Fibroblast of lung (primary cell): ENCODE data around the gene ANKRD33. TPM values are rescaled to one million over a fixed set of nuclear protein-coding genes. Genes with fewer than 3 reads are reported as not detected.

ENCODE experiments used
- DNase-seq, 2 donors: peaks; one replicate each; pipeline versions ENCODE4 v3.0.0 to v3.0.0-alpha.2; 2010; ENCODE audit warnings: low read depth in 2 of 2
- H2AFZ ChIP-seq: 2 replicates; pipeline ENCODE4 v1.5.1; 2012; ENCODE audit warnings: low read length, control low read depth, inconsistent platforms
- H3K27ac ChIP-seq: 2 replicates; pipeline ENCODE4 v1.5.1; 2011; ENCODE audit warnings: low read length, control low read depth; ENCODE audit not compliant: insufficient read depth
- H3K27me3 ChIP-seq: 2 replicates; pipeline ENCODE4 v1.5.1; 2011; ENCODE audit warnings: mild to moderate bottlenecking, low read length; ENCODE audit not compliant: control insufficient read depth, insufficient read depth
- H3K36me3 ChIP-seq: 2 replicates; pipeline ENCODE4 v1.5.1; 2011; ENCODE audit warnings: low read length; ENCODE audit not compliant: control insufficient read depth, insufficient read depth
- H3K4me1 ChIP-seq: 2 replicates; pipeline ENCODE4 v1.5.1; 2011; ENCODE audit warnings: low read length; ENCODE audit not compliant: control insufficient read depth, insufficient read depth; ENCODE audit errors: extremely low read depth
- H3K4me2 ChIP-seq: 2 replicates; pipeline ENCODE4 v1.5.1; 2011; ENCODE audit warnings: low read length, control low read depth; ENCODE audit not compliant: insufficient read depth; ENCODE audit errors: extremely low read depth
- H3K4me3 ChIP-seq, 4 experiments: fragments of 200-600 bp in 1 of 4; sonication (generic) in 1 of 4; replicated peaks in 1 of 4; 2 replicates each; pipeline ENCODE4 v1.5.1; 2011 to 2016; ENCODE audit warnings: low read length in 4 of 4, low read depth in 3 of 4, mild to moderate bottlenecking in 3 of 4, control low read depth in 2 of 4, inconsistent platforms in 1 of 4, mixed read lengths in 1 of 4; ENCODE audit not compliant: insufficient read depth in 1 of 4; ENCODE audit errors: control extremely low read depth in 1 of 4
- H3K79me2 ChIP-seq: 2 replicates; pipeline ENCODE4 v1.5.1; 2012; ENCODE audit warnings: mild to moderate bottlenecking, low read length, inconsistent platforms; ENCODE audit not compliant: control insufficient read depth, insufficient read depth
- H3K9ac ChIP-seq: 2 replicates; pipeline ENCODE4 v1.5.1; 2011; ENCODE audit warnings: mild to moderate bottlenecking, low read length, control low read depth; ENCODE audit not compliant: insufficient read depth
- H3K9me3 ChIP-seq: 2 replicates; pipeline ENCODE4 v1.5.1; 2012; ENCODE audit warnings: low read depth, low read length; ENCODE audit not compliant: control insufficient read depth, insufficient read depth
- H4K20me1 ChIP-seq: 2 replicates; pipeline ENCODE4 v1.5.1; 2011; ENCODE audit warnings: low read length; ENCODE audit not compliant: control insufficient read depth, insufficient read depth; ENCODE audit errors: extremely low read depth
- CTCF ChIP-seq, 2 donors: IDR thresholded peaks in 1 of 2; conservative IDR thresholded peaks in 1 of 2; 1 replicate in 1 of 2; 2 replicates in 1 of 2; pipeline ENCODE4 v1.5.1; 2011 to 2012; ENCODE audit warnings: low read length in 2 of 2, control low read depth in 1 of 2, inconsistent platforms in 1 of 2, low read depth in 1 of 2, mild to moderate bottlenecking in 1 of 2
- EZH2 ChIP-seq: IDR thresholded peaks from 2 replicates; pipeline ENCODE4 v1.5.1; 2012; ENCODE audit warnings: low read length, control low read depth, mild to moderate bottlenecking; ENCODE audit errors: missing control alignments
- polyA plus RNA-seq, 2 donors: library from polyadenylated mRNA; depleted of rRNA in 1 of 2; stranded (reverse) in 1 of 2; unstranded in 1 of 2; fragments of >200 nt; gene quantifications; 2 replicates each; pipeline ENCODE4 v1.2.1, GENCODE V29; 2011 to 2012; ENCODE audit warnings: missing spikeins in 1 of 2
- total RNA-seq: library from RNA; depleted of rRNA; stranded (reverse); fragments of >200 nt; gene quantifications from 2 replicates; pipeline ENCODE4 v1.2.1, GENCODE V29; 2014

ANKRD33 gene
- total and polyA plus RNA-seq, 2 donors (not counting 1 experiment from before 2014, with no cell fraction given): under 0.01 TPM; not detected in 1

- Histone ChIP-seq H3K27ac (peak overlapping the region; percentile 50), H3K9ac (no peak overlapping the region), H3K4me2 (peak overlapping the region; percentile 8), H3K4me1 (peaks cover 4% of the 10 kb centered on the region), H3K36me3 (no peaks in the 10 kb centered on the region), H4K20me1 (no peaks in the 10 kb centered on the region), H3K4me3 (no peak overlapping the region), H2AFZ (no peak overlapping the region), H3K27me3 (no peaks in the 10 kb centered on the region), H3K9me3 (no peaks in the 10 kb centered on the region), H3K79me2 (no peaks in the 10 kb centered on the region)
- peak; percentile 92 to 98 for DNase-seq
- no peak for TF ChIP-seq EZH2
- TF ChIP-seq CTCF (conservative IDR thresholded peaks at IDR 0.05 in 1 of 2, IDR thresholded peaks at IDR 0.05 in 1 of 2; ENCODE audit: low read depth in 1 of 2, low read length in 2 of 2): no peak
Observed at GRCh38 chr12:51886021-51886710, 1.7 kb upstream of the ANKRD33 start.

GRCh38 chr12:51888316-51889215 lies 663 bp downstream of the ANKRD33 start:
- Histone ChIP-seq H2AFZ (no peak overlapping the region), H3K27me3 (no peaks in the 10 kb centered on the region), H3K4me1 (peaks cover 4% of the 10 kb centered on the region), H3K9ac (no peak overlapping the region), H3K36me3 (no peaks in the 10 kb centered on the region), H3K27ac (no peak overlapping the region), H3K4me3 (no peak overlapping the region), H3K9me3 (no peaks in the 10 kb centered on the region), H3K79me2 (no peaks in the 10 kb centered on the region), H4K20me1 (no peaks in the 10 kb centered on the region), H3K4me2 (no peak overlapping the region)
- no peak for TF ChIP-seq EZH2
- TF ChIP-seq CTCF (conservative IDR thresholded peaks at IDR 0.05 in 1 of 2, IDR thresholded peaks at IDR 0.05 in 1 of 2; ENCODE audit: low read depth in 1 of 2, low read length in 2 of 2): no peak
- no peak for DNase-seq
